K562 (cell line): ENCODE results near the gene SHANK1. TPM values are rescaled to one million over a fixed set of nuclear protein-coding genes. Genes with fewer than 3 reads are reported as not detected.
A peak's percentile ranks its signal among the peaks of the same experiment; 100 is the strongest.

Source experiments
- ATAC-seq: fragments of 200-7000 bp; cut with Tn5 transposase; 3 replicates; pipeline ENCODE4 v1.9.1; 2020; ENCODE audit warnings: moderate library complexity
- BruUV-seq: library from RNA; stranded (reverse); fragments of 400-500 nt; replicated peaks from 2 replicates; lab custom pipeline; 2021; lab: Mats Ljungman, UMichigan
- CTCF ChIA-PET: fragments of 300-600 bp; formaldehyde crosslinking; extraction: SDS; loops from one replicate; lab custom pipeline; 2021; ENCODE audit warnings: low intra/inter-chr PET ratio; lab: Yijun Ruan, JAX
- POLR2A ChIA-PET: fragments of 300-600, 350-650 bp; sonication (Branson Sonifier 250); formaldehyde crosslinking; extraction: SDS; loops from one replicate; lab custom pipeline; 2021; ENCODE audit warnings: antibody characterized with exemption, inconsistent platforms; lab: Yijun Ruan, JAX
- DNase-seq, 4 experiments: peaks; one replicate each; pipeline versions ENCODE4 v3.0.0 to v3.0.0-alpha.2; 2011 to 2018; ENCODE audit warnings: low spot score in 3 of 4, mixed read lengths in 3 of 4; ENCODE audit errors: extremely low read depth in 1 of 4
- FAIRE-seq: peaks from 2 replicates; lab custom pipeline; 2011; peaks lifted over from hg19 to GRCh38; lab: Jason Lieb, UNC
- H2AFZ ChIP-seq: 2 replicates; pipeline ENCODE4 v1.6.0; 2011; ENCODE audit warnings: low read depth, low read length, control low read depth, inconsistent platforms
- H3K27ac ChIP-seq: fragments of 200-600 bp; 3 replicates; pipeline ENCODE4 v1.8.0; 2011; ENCODE audit warnings: low read depth, mild to moderate bottlenecking, control low read depth, inconsistent platforms, low read length, moderate library complexity, mixed read lengths; ENCODE audit errors: extremely low read depth
- H3K27me3 ChIP-seq, 2 experiments: fragments of 300-600 bp in 1 of 2; 2 replicates in 1 of 2; 3 replicates in 1 of 2; pipeline versions ENCODE4 v1.6.0 to v1.8.0; 2011; ENCODE audit warnings: inconsistent platforms in 2 of 2, low read length in 2 of 2, mild to moderate bottlenecking in 1 of 2, mixed read lengths in 1 of 2, moderate library complexity in 1 of 2; ENCODE audit not compliant: control insufficient read depth in 2 of 2, insufficient read depth in 2 of 2
- H3K36me3 ChIP-seq: fragments of 300-600 bp; 3 replicates; pipeline ENCODE4 v1.8.0; 2011; ENCODE audit warnings: mild to moderate bottlenecking, low read length, inconsistent platforms; ENCODE audit not compliant: control insufficient read depth, insufficient read depth
- H3K4me1 ChIP-seq, 2 experiments: fragments of 200-600 bp in 1 of 2; replicated peaks in 1 of 2; 2 replicates in 1 of 2; 3 replicates in 1 of 2; pipeline versions ENCODE4 v1.5.1 to v1.8.0; 2011; ENCODE audit warnings: inconsistent platforms in 2 of 2, low read length in 2 of 2, mild to moderate bottlenecking in 1 of 2, mixed read lengths in 1 of 2, moderate library complexity in 1 of 2; ENCODE audit not compliant: control insufficient read depth in 2 of 2, insufficient read depth in 2 of 2
- H3K4me2 ChIP-seq: 2 replicates; pipeline ENCODE4 v1.6.1; 2011; ENCODE audit warnings: low read length, control low read depth, inconsistent platforms, mixed read lengths; ENCODE audit not compliant: insufficient read depth
- H3K4me3 ChIP-seq: fragments of 200-600 bp; sonication (generic), shearing (Covaris generic); 2 replicates; pipeline ENCODE4 v1.5.1; 2016; ENCODE audit warnings: control low read depth, inconsistent platforms
- H3K79me2 ChIP-seq: fragments of 200-600 bp; 3 replicates; pipeline ENCODE4 v1.8.0; 2011; ENCODE audit warnings: low read length, inconsistent platforms; ENCODE audit not compliant: control insufficient read depth, insufficient read depth
- H3K9ac ChIP-seq, 2 experiments: 2 replicates each; pipeline versions ENCODE4 v1.6.0 to v1.6.1; 2011; ENCODE audit warnings: low read depth in 2 of 2, low read length in 2 of 2, control low read depth in 1 of 2, inconsistent platforms in 1 of 2, mild to moderate bottlenecking in 1 of 2, mixed read lengths in 1 of 2; ENCODE audit not compliant: insufficient read depth in 1 of 2
- H3K9me1 ChIP-seq: one replicate; pipeline ENCODE4 v1.6.0; 2011; ENCODE audit warnings: inconsistent platforms, mild to moderate bottlenecking, low read length, moderate library complexity; ENCODE audit not compliant: control insufficient read depth, insufficient read depth
- H3K9me3 ChIP-seq: replicated peaks from 2 replicates; pipeline ENCODE4 v1.5.1; 2011; ENCODE audit warnings: low read depth, low read length, inconsistent platforms; ENCODE audit not compliant: control insufficient read depth, insufficient read depth
- H4K20me1 ChIP-seq: replicated peaks from 2 replicates; pipeline ENCODE4 v1.6.1; 2011; ENCODE audit warnings: low read length, inconsistent platforms, mixed read lengths; ENCODE audit not compliant: control insufficient read depth, insufficient read depth
- BDP1 ChIP-seq: IDR thresholded peaks from 3 replicates; pipeline ENCODE4 v1.6.1; 2011; ENCODE audit not compliant: insufficient read length, insufficient read depth
- BHLHE40 ChIP-seq: IDR thresholded peaks from 2 replicates; pipeline ENCODE4 v1.6.1; 2011; ENCODE audit warnings: low read length, improper control_type of control experiment
- CCAR2 ChIP-seq: fragments of 200-400 bp; formaldehyde crosslinking; IDR thresholded peaks from 2 replicates; pipeline ENCODE4 v1.6.1; 2017; ENCODE audit warnings: mild to moderate bottlenecking, low read depth, low read length
- ETS1 ChIP-seq: conservative IDR thresholded peaks from 2 replicates; pipeline ENCODE4 v1.6.1; 2011; ENCODE audit warnings: low read depth, mild to moderate bottlenecking, low read length; ENCODE audit not compliant: control insufficient read depth
- POLR2G ChIP-seq: fragments of 200-400 bp; formaldehyde crosslinking; IDR thresholded peaks from 2 replicates; pipeline ENCODE4 v1.6.1; 2017; ENCODE audit warnings: low read depth, mild to moderate bottlenecking, antibody characterized with exemption, low read length, moderate library complexity
- TAL1 ChIP-seq: fragments of 450-650 bp; IDR thresholded peaks from 2 replicates; pipeline ENCODE4 v1.6.1; 2016; ENCODE audit warnings: mild to moderate bottlenecking
- TARDBP ChIP-seq: fragments of 450-650 bp; IDR thresholded peaks from 2 replicates; pipeline ENCODE4 v1.6.1; 2016
- ZBTB11 ChIP-seq, 3 experiments: fragments of 200-800 bp in 1 of 3; fragments of 250-450 bp in 1 of 3; fragments of 450-650 bp in 1 of 3; sonication (Bioruptor Pico) in 1 of 3; sonication (Bioruptor generic) in 1 of 3; formaldehyde crosslinking in 1 of 3; IDR thresholded peaks; 2 replicates each; pipeline versions ENCODE4 v1.6.1 to v1.8.0; 2016 to 2022; ENCODE audit warnings: mild to moderate bottlenecking in 2 of 3, missing genetic modification characterization in 2 of 3, missing compliant biosample characterization in 1 of 3, moderate library complexity in 1 of 3
- ZNF584 ChIP-seq: fragments of 200-800 bp; sonication (Bioruptor generic); IDR thresholded peaks from 2 replicates; pipeline ENCODE4 v1.6.1; 2016; ENCODE audit warnings: low read depth, mild to moderate bottlenecking, missing genetic modification characterization, missing compliant biosample characterization
- WGBS: fragments of 100-300 bp; shearing (Covaris generic); methylation state at CpG from one replicate; pipeline ENCODE4 v1.1.6; 2016; ENCODE audit warnings: low coverage, mixed read lengths; ENCODE audit not compliant: insufficient coverage; ENCODE audit errors: missing lambda C conversion rate; 5-methylcytosine and 5-hydroxymethylcytosine counted together
- in situ Hi-C: fragments of 300-500 bp; cut with MboI; formaldehyde crosslinking; loops from 4 replicates; pipeline ENCODE4 v1.15.0; 2018; ENCODE audit warnings: inconsistent platforms, mixed read lengths
- intact Hi-C: fragments of 100-400 bp; cut with micrococcal nuclease; formaldehyde crosslinking; loops from 2 replicates; pipeline ENCODE4 v1.14.2; 2022
- polyA plus RNA-seq, 8 experiments: library from polyadenylated mRNA; depleted of rRNA in 4 of 8; stranded (reverse) in 5 of 8; unstranded in 3 of 8; fragments of >200 nt; fragmentation: Nextera tagmentation in 2 of 8; fragmentation: Illumina TruSeq in 1 of 8; extraction: Ambion mirVana in 2 of 8; extraction: Trizol in 1 of 8; gene quantifications; 2 replicates each; pipeline versions ENCODE4 v1.2.1 to v1.2.3, GENCODE V29; 2011 to 2014; ENCODE audit warnings: inconsistent platforms in 1 of 8, missing spikeins in 1 of 8
- total RNA-seq, 7 experiments: library from RNA; depleted of rRNA in 6 of 7; stranded (reverse); fragments of >200 nt in 6 of 7; fragmentation: Illumina TruSeq in 2 of 7; extraction: Trizol in 2 of 7; gene quantifications; 2 replicates each; pipeline versions ENCODE4 v1.2.1 to v1.2.3, GENCODE V29; 2011 to 2021; ENCODE audit warnings: low replicate concordance in 1 of 7
- TF ChIP-seq, protein P1 (sequence below), 2 experiments: IDR thresholded peaks; 2 replicates each; pipeline ENCODE4 v1.6.1; 2012; ENCODE audit warnings: improper control_type of control experiment in 2 of 2, low read depth in 2 of 2, low read length in 2 of 2, borderline replicate concordance in 1 of 2

The SHANK1 gene
- total and polyA plus RNA-seq, 9 of the 15 experiments (the other 6 are each of a cell fraction or from before 2014, with no cell fraction given) = 0.33 to 1.3 (median 0.55) TPM; not detected in 2

GRCh38 chr19:50739914-50740426 is 20.4 kb upstream of the SHANK1 start (continued):
- no peak for TF ChIP-seq CCAR2
- no peak for TF ChIP-seq ZNF584

DNA sequence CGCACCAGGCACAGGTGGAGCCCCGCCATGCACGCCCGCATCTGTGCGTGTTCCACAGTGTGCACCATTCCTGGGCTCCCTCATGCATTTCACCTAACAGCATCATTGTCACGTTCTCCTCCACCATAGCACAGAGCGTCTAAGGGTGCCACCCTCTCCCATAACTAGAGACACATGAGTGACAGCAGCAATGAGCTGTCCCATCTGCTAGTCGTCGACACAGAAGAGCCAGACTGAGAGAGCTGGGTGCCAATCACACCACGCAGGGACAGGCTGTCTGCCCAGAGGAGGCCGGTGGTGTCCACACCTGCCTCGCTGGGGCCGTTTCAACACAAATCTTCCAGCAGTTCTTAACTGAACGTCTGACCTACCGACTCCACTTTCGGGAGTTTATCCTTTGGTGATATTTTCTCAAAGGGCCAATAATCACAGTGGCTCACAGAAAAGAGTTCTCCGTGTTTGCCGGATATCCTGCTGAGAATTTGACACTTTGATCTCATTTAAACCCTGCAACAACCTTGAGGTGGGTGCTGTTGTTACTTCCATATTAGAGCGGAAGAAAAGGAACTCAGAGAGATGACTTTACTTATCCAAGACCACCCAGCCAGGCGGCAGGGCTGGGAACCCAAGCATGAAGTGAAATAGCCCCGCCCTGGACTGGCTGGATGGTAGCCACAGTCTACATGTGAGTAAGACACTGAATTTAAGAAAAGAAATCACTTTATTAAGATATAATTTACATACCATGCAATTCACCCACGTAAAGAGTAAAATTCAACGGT is 19.7 kb upstream of the SHANK1 start:
- H3K4me1 ChIP-seq = peaks cover 55 to 59% of the 10 kb centered on the region in 2 experiments
- TF ChIP-seq BDP1 (no peak), POLR2G (no peak), BHLHE40 (no peak), TARDBP (no peak), TAL1 (no peak), ZBTB11 (CRISPR knock-in tag; IDR thresholded peaks at IDR 0.05) (0 out of 6 replicates have a peak, but pooled peaks of 1 of the 3 experiments have one; percentile 26), ETS1 (no peak)
- TF ChIP-seq, protein P1, sequence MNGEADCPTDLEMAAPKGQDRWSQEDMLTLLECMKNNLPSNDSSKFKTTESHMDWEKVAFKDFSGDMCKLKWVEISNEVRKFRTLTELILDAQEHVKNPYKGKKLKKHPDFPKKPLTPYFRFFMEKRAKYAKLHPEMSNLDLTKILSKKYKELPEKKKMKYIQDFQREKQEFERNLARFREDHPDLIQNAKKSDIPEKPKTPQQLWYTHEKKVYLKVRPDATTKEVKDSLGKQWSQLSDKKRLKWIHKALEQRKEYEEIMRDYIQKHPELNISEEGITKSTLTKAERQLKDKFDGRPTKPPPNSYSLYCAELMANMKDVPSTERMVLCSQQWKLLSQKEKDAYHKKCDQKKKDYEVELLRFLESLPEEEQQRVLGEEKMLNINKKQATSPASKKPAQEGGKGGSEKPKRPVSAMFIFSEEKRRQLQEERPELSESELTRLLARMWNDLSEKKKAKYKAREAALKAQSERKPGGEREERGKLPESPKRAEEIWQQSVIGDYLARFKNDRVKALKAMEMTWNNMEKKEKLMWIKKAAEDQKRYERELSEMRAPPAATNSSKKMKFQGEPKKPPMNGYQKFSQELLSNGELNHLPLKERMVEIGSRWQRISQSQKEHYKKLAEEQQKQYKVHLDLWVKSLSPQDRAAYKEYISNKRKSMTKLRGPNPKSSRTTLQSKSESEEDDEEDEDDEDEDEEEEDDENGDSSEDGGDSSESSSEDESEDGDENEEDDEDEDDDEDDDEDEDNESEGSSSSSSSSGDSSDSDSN (IDR thresholded peaks at IDR 0.05; ENCODE audit: borderline replicate concordance in 1 of 2, low read depth in 2 of 2, low read length in 2 of 2) = no peak

More for the DNA sequence above, 19.7 kb upstream of the SHANK1 start:
- no peak for DNase-seq
- Histone ChIP-seq H3K4me2 (peak overlapping the region; percentile 57; the same call in 1 of the 2 replicates), H3K27me3 (no peaks in the 10 kb centered on the region), H3K79me2 (no peaks in the 10 kb centered on the region), H3K9ac (peak overlapping the region; percentile 36 to 77; a peak in 3 of 4 replicates), H3K9me3 (no peaks in the 10 kb centered on the region), H3K36me3 (no peaks in the 10 kb centered on the region), H3K9me1 (no peaks in the 10 kb centered on the region), H2AFZ (peak overlapping the region; percentile 84), H3K4me3 (no peak overlapping the region), H4K20me1 (no peaks in the 10 kb centered on the region), H3K27ac (peak overlapping the region; percentile 49; the same call in 2 of the 3 replicates)
- FAIRE-seq = no peak
- in situ Hi-C loops = no loop called here
- no peak for ATAC-seq
- 52% methylated on average over 23 of the region's 23 CpGs for WGBS
- no TSS peak for BruUV-seq
- intact Hi-C loops = no loop called here
- ChIA-PET CTCF (no interaction called here), POLR2A (interaction anchor here (0.6 to 1.8 kb wide), 5 partner anchors 10 to 170 kb away, joined by 3 to 7 read pairs (median 4); no protein-coding TSS in a partner anchor)
